ENCODE measurements around the gene MMP23B.
"Not testable (repeated sequence)": the region's sequence is repeated elsewhere in the genome, so short reads cannot be mapped to it uniquely, and the experiment has no call there.

Gene MMP23B

DNA sequence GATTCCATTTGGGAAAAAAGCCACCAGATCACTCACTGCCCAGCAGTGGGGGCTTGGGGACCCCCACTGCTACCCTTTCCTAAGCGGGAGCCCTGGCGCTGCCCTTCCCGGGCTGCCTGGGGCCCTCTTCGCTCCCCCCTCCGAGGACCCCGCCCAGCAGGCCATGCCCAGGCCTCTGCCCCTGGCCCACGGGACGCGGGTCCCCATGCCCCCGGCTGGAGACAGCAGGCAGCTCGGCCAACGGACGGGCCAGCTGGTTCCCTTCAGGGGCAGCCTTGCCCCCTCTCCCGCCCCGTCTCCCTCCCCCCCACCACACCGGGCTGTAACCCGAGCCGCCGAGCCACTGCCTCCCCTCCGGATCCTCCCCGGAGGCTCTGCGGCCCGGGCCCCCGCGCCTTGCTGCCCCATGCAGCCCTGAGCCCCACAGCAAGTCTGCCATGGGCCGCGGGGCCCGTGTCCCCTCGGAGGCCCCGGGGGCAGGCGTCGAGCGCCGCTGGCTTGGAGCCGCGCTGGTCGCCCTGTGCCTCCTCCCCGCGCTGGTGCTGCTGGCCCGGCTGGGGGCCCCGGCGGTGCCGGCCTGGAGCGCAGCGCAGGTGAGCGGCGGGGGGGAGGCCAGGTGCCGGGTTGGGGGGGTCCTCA lies at the start of gene MMP23B:
TSS of gene MMP23B (plus strand) at position 392 of the 639 bp plus-strand sequence. CDS start at position 438, 46 bp downstream.
- H3K4me3 ChIP-seq (ENCODE audit: low read length), result no peak within 1 kb of the TSS
- TF ChIP-seq CTCF (IDR thresholded peaks at IDR 0.05; ENCODE audit: insufficient read depth, low read depth, low read length, missing control alignments), result no peak
- DNase-seq (ENCODE audit: low read depth), result no peak

DNA sequence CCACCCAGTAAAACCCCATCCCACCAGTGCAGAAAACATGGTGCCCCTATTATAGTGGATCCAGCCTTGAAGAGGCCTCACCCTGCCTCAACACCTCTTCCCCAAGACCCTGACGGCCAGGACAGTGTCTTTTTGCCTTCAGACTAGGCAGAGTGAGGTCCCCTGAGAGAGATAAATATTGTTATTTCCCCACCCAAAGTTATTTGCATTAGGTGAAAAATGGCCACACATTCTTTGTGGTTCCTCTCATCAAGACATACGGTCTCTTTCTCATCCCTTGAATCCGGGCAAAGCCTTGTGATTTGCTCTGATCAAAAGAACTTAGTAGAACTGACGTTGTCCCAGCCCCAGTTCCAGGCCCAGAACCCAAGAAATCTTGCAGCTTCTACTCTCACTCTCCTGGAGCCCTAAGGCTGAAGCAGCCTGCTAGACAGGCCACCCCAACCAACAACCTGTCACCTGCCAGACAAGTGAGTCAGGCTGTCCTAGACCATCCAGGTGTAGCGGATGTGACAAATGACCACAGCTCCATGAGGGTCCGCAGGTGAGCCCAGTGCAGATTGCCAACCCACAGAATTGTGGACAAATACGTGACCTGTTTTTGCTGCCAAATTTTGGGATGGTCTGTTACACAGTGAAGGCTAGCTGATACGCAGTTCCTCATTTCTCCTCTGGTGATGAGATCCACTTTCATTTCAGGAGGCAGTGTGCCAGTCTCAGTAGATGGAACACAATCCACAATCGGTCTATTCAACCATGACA lies 49.2 kb upstream of the MMP23B start:
- no peak for DNase-seq (ENCODE audit: low read depth)
- TF ChIP-seq CTCF (IDR thresholded peaks at IDR 0.05; ENCODE audit: insufficient read depth, low read depth, low read length, missing control alignments), result no peak
- no peak overlapping the region for H3K4me3 ChIP-seq (ENCODE audit: low read length)

GRCh38 chr1:1583347-1584010 lies 48.5 kb upstream of the MMP23B start:
- no peak for TF ChIP-seq CTCF (IDR thresholded peaks at IDR 0.05; ENCODE audit: insufficient read depth, low read depth, low read length, missing control alignments)
- DNase-seq (ENCODE audit: low read depth), result no peak

DNA sequence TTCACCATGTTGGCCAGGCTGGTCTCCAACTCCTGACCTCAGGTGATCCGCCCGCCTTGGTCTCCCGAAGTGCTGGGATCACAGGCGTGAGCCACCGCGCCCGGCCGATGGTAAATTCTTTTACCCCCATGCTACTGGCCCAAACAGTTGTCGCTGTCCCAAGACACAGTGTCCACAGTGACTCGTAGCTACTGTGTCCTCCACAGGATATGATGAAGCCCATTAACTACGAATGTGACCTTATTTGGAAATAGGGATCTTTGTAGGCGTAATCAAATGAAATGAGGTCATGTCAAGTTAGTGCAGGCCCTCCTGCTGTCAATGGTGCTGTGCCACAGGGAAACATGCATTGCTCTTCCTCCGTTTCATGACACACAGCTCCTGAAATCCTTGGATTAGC lies 40.5 kb upstream of the MMP23B start:
- peak; percentile 33 for DNase-seq (ENCODE audit: low read depth)
- H3K4me3 ChIP-seq (ENCODE audit: low read length), result no peak overlapping the region
- TF ChIP-seq CTCF (IDR thresholded peaks at IDR 0.05; ENCODE audit: insufficient read depth, low read depth, low read length, missing control alignments), result no peak

More at GRCh38 chr1:1583347-1584010, 48.5 kb upstream of the MMP23B start:
- H3K4me3 ChIP-seq (ENCODE audit: low read length), result no peak overlapping the region

DNA sequence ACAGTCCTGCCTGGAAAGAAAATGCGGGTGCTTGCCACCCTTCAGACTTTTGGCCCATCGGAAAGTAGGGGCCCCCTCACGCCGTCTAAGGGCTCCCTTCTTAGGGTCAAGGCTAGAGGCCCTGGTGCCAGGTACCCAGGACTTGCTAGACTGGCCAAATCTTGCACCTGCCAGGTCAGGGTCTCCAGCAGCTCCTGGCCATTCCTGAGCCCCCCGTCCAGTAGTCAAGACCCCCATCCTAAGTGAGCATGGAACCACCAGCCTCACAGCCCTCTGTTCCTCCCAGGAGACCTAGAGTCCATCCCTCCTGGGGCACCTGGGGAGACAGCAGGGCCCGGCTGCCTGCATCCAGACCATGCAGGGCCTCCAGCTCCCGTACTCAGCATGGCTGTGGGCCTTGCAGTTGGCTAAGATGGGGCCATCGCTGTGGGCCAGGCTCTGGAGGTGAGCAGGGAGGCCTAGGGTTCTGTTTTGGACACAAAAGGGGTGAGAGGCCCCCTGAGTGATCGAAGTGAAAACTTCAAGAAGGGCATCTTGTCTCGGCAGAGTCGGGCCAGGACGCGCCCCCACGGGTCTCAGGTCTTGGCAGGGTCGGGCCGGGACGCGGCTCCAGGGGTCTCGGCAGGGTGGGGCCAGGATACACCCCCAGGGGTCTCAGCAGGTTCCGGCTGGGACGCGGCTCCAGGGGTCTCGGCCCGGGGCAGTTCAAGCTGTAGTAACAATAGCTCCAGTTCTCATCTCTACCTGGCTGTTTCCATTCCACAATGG lies 38.0 kb upstream of the MMP23B start:
- TF ChIP-seq CTCF (IDR thresholded peaks at IDR 0.05; ENCODE audit: insufficient read depth, low read depth, low read length, missing control alignments), result no peak
- no peak for DNase-seq (ENCODE audit: low read depth)
- H3K4me3 ChIP-seq (ENCODE audit: low read length), result no peak overlapping the region

DNA sequence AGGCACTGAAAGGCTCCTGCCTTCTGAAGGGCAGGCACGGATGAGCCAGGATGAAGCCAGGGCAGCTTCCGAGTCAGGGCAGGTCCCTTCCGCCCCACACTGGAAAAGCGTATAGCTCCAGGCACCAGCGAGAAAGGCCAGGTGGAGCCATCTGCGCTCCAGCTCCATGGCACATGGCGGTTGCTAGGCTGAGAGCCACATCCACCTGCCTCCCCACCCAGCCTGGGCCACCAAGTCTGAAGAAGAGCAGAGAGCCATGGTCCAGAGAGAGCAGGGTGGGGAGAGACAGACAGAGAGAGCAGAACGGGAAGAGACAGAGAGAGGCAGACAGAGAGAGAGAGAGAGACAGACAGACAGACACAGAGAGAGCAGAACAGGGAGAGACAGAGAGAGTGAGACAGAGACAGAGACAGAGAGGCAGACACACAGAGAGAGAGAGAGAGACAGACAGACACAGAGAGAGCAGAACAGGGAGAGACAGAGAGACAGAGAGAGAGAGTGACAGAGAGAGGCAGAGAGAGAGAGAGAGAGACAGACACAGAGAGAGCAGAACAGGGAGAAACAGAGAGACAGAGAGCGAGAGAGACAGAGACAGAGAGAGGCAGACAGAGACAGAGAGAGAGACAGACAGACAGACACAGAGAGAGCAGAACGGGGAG lies 37.2 kb upstream of the MMP23B start:
- DNase-seq (ENCODE audit: low read depth), result no peak
- TF ChIP-seq CTCF (IDR thresholded peaks at IDR 0.05; ENCODE audit: insufficient read depth, low read depth, low read length, missing control alignments), result no peak
- H3K4me3 ChIP-seq (ENCODE audit: low read length), result no peak overlapping the region

- DNase-seq (ENCODE audit: low read depth); H3K4me3 ChIP-seq (ENCODE audit: low read length): not testable (repeated sequence)
Measured at GRCh38 chr1:1595341-1595740, 36.6 kb upstream of the MMP23B start.
